HG02973 (cell line): ENCODE data around the gene PANK4.

Experiments used
- ATAC-seq: cut with Tn5 transposase; IDR thresholded peaks from one replicate; pipeline ENCODE4 v1.9.1; 2021; ENCODE audit warnings: moderate library complexity; ENCODE audit not compliant: unreplicated experiment

The PANK4 gene

GRCh38 chr1:2546515-2547209, 20.3 kb upstream of the PANK4 start:
- peak; percentile 26 for ATAC-seq

- peak; percentile 29 for ATAC-seq
Observed at GRCh38 chr1:2545754-2546514, 19.5 kb upstream of the PANK4 start.

GRCh38 chr1:2544875-2545640, 18.7 kb upstream of the PANK4 start:
- no peak for ATAC-seq

- no peak for ATAC-seq
Observed at GRCh38 chr1:2544093-2544874, 17.9 kb upstream of the PANK4 start.

- no peak for ATAC-seq
Observed at GRCh38 chr1:2543543-2544092, 17.2 kb upstream of the PANK4 start.

GRCh38 chr1:2542246-2542915, 16.0 kb upstream of the PANK4 start:
- no peak for ATAC-seq

- no peak for ATAC-seq
Observed at GRCh38 chr1:2541619-2542245, 15.3 kb upstream of the PANK4 start.

- ATAC-seq: no peak
Observed at GRCh38 chr1:2540816-2541492, 14.6 kb upstream of the PANK4 start.

GRCh38 chr1:2539312-2539907, 13.0 kb upstream of the PANK4 start:
- no peak for ATAC-seq

- no peak for ATAC-seq
Observed at GRCh38 chr1:2538872-2539271, 12.5 kb upstream of the PANK4 start.

- no peak for ATAC-seq
Observed at GRCh38 chr1:2538376-2538775, 12.0 kb upstream of the PANK4 start.

- no peak for ATAC-seq
Observed at GRCh38 chr1:2537784-2538115, 11.4 kb upstream of the PANK4 start.

GRCh38 chr1:2535981-2536380, 9.6 kb upstream of the PANK4 start:
- ATAC-seq: no peak

GRCh38 chr1:2535455-2535854, 9.1 kb upstream of the PANK4 start:
- no peak for ATAC-seq

GRCh38 chr1:2534687-2535441, 8.5 kb upstream of the PANK4 start:
- ATAC-seq: no peak

GRCh38 chr1:2534315-2534686, 7.9 kb upstream of the PANK4 start:
- ATAC-seq: no peak

GRCh38 chr1:2533365-2533764, 7.0 kb upstream of the PANK4 start:
- ATAC-seq: no peak

- no peak for ATAC-seq
Observed at GRCh38 chr1:2532485-2533160, 6.2 kb upstream of the PANK4 start.
